H9 (cell line): Measurements from ENCODE around the gene ANKRD26. TPM values are rescaled to one million over a fixed set of nuclear protein-coding genes. Genes with fewer than 3 reads are reported as not detected.

Experiments used
- DNase-seq: peaks from one replicate; pipeline ENCODE4 v3.0.0-alpha.2; 2017
- H2AFZ ChIP-seq: one replicate; pipeline ENCODE4 v1.6.1; 2013; ENCODE audit warnings: mild to moderate bottlenecking, low read length, control low read depth, moderate library complexity
- H2AK5ac ChIP-seq: 2 replicates; pipeline ENCODE4 v1.6.1; 2013; ENCODE audit warnings: low read length, control low read depth, mixed read lengths; ENCODE audit not compliant: insufficient read length
- H2BK120ac ChIP-seq: one replicate; pipeline ENCODE4 v1.6.1; 2013; ENCODE audit warnings: low read depth, mild to moderate bottlenecking, low read length, control low read depth, inconsistent platforms; ENCODE audit not compliant: poor library complexity, severe bottlenecking
- H2BK12ac ChIP-seq: 2 replicates; pipeline ENCODE4 v1.6.1; 2013; ENCODE audit warnings: low read length, control low read depth, mixed read lengths, low read depth; ENCODE audit not compliant: insufficient read length
- H2BK15ac ChIP-seq: 2 replicates; pipeline ENCODE4 v1.6.1; 2013; ENCODE audit warnings: low read depth, low read length, control low read depth
- H2BK20ac ChIP-seq: one replicate; pipeline ENCODE4 v1.6.1; 2013; ENCODE audit warnings: low read depth, mild to moderate bottlenecking, low read length, control low read depth, inconsistent platforms; ENCODE audit not compliant: poor library complexity, severe bottlenecking
- H2BK5ac ChIP-seq: 2 replicates; pipeline ENCODE4 v1.6.1; 2013; ENCODE audit warnings: low read length, control low read depth, mixed read lengths; ENCODE audit not compliant: insufficient read length
- H3K14ac ChIP-seq: 2 replicates; pipeline ENCODE4 v1.6.1; 2013; ENCODE audit warnings: low read length, control low read depth; ENCODE audit not compliant: insufficient read depth
- H3K18ac ChIP-seq: 2 replicates; pipeline ENCODE4 v1.6.1; 2013; ENCODE audit warnings: low read depth, mild to moderate bottlenecking, mixed read lengths, low read length, control low read depth; ENCODE audit not compliant: insufficient read length
- H3K23ac ChIP-seq: 2 replicates; pipeline ENCODE4 v1.6.1; 2013; ENCODE audit warnings: low read length, control low read depth, mixed read lengths, low read depth; ENCODE audit not compliant: insufficient read length
- H3K23me2 ChIP-seq: 2 replicates; pipeline ENCODE4 v1.6.1; 2013; ENCODE audit warnings: low read depth, mild to moderate bottlenecking, mixed read lengths, low read length, control low read depth; ENCODE audit not compliant: insufficient read length, poor library complexity, severe bottlenecking
- H3K27ac ChIP-seq: 2 replicates; pipeline ENCODE4 v1.5.1; 2013; ENCODE audit warnings: low read length, control low read depth, mixed read lengths, low read depth; ENCODE audit not compliant: insufficient read length
- H3K27me3 ChIP-seq: 2 replicates; pipeline ENCODE4 v1.6.1; 2013; ENCODE audit warnings: low read length, control low read depth, inconsistent platforms; ENCODE audit not compliant: insufficient read depth
- H3K4ac ChIP-seq: 2 replicates; pipeline ENCODE4 v1.6.1; 2013; ENCODE audit warnings: low read depth, mild to moderate bottlenecking, control low read depth, inconsistent platforms, low read length, moderate library complexity
- H3K4me1 ChIP-seq: 2 replicates; pipeline ENCODE4 v1.6.1; 2013; ENCODE audit warnings: low read length, control low read depth, inconsistent platforms; ENCODE audit not compliant: insufficient read depth
- H3K4me2 ChIP-seq: 2 replicates; pipeline ENCODE4 v1.6.1; 2013; ENCODE audit warnings: low read length, control low read depth, mixed read lengths; ENCODE audit not compliant: insufficient read length, insufficient read depth
- H3K56ac ChIP-seq: 2 replicates; pipeline ENCODE4 v1.6.1; 2013; ENCODE audit warnings: low read depth, mild to moderate bottlenecking, mixed read lengths, low read length, control low read depth; ENCODE audit not compliant: insufficient read length
- H3K79me1 ChIP-seq: 2 replicates; pipeline ENCODE4 v1.6.1; 2013; ENCODE audit warnings: low read depth, mild to moderate bottlenecking, moderate library complexity, low read length, control low read depth, inconsistent platforms; ENCODE audit not compliant: insufficient read depth, poor library complexity, severe bottlenecking
- H3K79me2 ChIP-seq: 2 replicates; pipeline ENCODE4 v1.6.1; 2013; ENCODE audit warnings: low read length, control low read depth, inconsistent platforms; ENCODE audit not compliant: insufficient read depth
- H3K9ac ChIP-seq: 2 replicates; pipeline ENCODE4 v1.6.1; 2013; ENCODE audit warnings: low read length, control low read depth, mixed read lengths; ENCODE audit not compliant: insufficient read length; ENCODE audit errors: extremely low read depth
- H3K9me3 ChIP-seq: one replicate; pipeline ENCODE4 v1.6.1; 2013; ENCODE audit warnings: low read depth, low read length, inconsistent platforms; ENCODE audit not compliant: control insufficient read depth
- H3T11ph ChIP-seq: one replicate; pipeline ENCODE4 v1.6.1; 2013; ENCODE audit warnings: mild to moderate bottlenecking, low read length, control low read depth, inconsistent platforms
- H4K20me1 ChIP-seq: one replicate; pipeline ENCODE4 v1.6.1; 2013; ENCODE audit not compliant: control insufficient read depth, insufficient read length, insufficient read depth
- H4K5ac ChIP-seq: 2 replicates; pipeline ENCODE4 v1.6.1; 2013; ENCODE audit warnings: low read depth, mild to moderate bottlenecking, mixed read lengths, low read length, control low read depth; ENCODE audit not compliant: insufficient read length
- H4K8ac ChIP-seq: replicated peaks from 2 replicates; pipeline ENCODE4 v1.6.1; 2013; ENCODE audit warnings: low read length, control low read depth, mixed read lengths, low read depth; ENCODE audit not compliant: insufficient read length
- H4K91ac ChIP-seq: 2 replicates; pipeline ENCODE4 v1.6.1; 2013; ENCODE audit warnings: low read depth, mild to moderate bottlenecking, moderate library complexity, mixed read lengths, low read length, control low read depth; ENCODE audit not compliant: insufficient read length
- H3K27ac Mint-ChIP-seq, 3 experiments: 2 replicates in 2 of 3; 3 replicates in 1 of 3; pipeline ENCODE4 v1.8.0; 2020 to 2021; ENCODE audit warnings: mixed read lengths in 3 of 3, mild to moderate bottlenecking in 1 of 3, moderate library complexity in 1 of 3
- H3K27me3 Mint-ChIP-seq: 2 replicates; pipeline ENCODE4 v1.8.0; 2021; ENCODE audit warnings: low read depth, mild to moderate bottlenecking, moderate library complexity, mixed read lengths
- H3K36me3 Mint-ChIP-seq, 3 experiments: 2 replicates in 2 of 3; 3 replicates in 1 of 3; pipeline ENCODE4 v1.8.0; 2020 to 2021; ENCODE audit warnings: low read depth in 3 of 3, mixed read lengths in 3 of 3; ENCODE audit not compliant: insufficient read depth in 1 of 3
- H3K4me1 Mint-ChIP-seq, 2 experiments: 2 replicates each; pipeline ENCODE4 v1.8.0; 2020; ENCODE audit warnings: mixed read lengths in 2 of 2
- H3K4me3 Mint-ChIP-seq, 2 experiments: 2 replicates in 1 of 2; 3 replicates in 1 of 2; pipeline ENCODE4 v1.8.0; 2020 to 2021; ENCODE audit warnings: mild to moderate bottlenecking in 2 of 2, mixed read lengths in 2 of 2, moderate library complexity in 1 of 2
- H3K9me3 Mint-ChIP-seq, 2 experiments: 2 replicates in 1 of 2; 3 replicates in 1 of 2; pipeline ENCODE4 v1.8.0; 2020; ENCODE audit warnings: mild to moderate bottlenecking in 2 of 2, mixed read lengths in 2 of 2, moderate library complexity in 1 of 2
- WGBS: extraction: QIAGEN DNeasy Blood & Tissue Kit; methylation state at CpG from one replicate; pipeline ENCODE4 v1.1.7; 2013; ENCODE audit warnings: missing lambda C conversion rate, low lambda C conversion rate, mixed read lengths; ENCODE audit not compliant: insufficient read length; ENCODE audit errors: extremely low coverage; 5-methylcytosine and 5-hydroxymethylcytosine counted together
- total RNA-seq: library from RNA; stranded (reverse); gene quantifications from 2 replicates; pipeline ENCODE4 v1.2.1, GENCODE V29; 2021
- TF ChIP-seq, protein P1 (sequence below): fragments of 200-600 bp; sonication (generic); conservative IDR thresholded peaks from 3 replicates; pipeline ENCODE4 v1.8.0; 2021; ENCODE audit warnings: antibody characterized with exemption, mild to moderate bottlenecking

ANKRD26 gene
- total RNA-seq, 1 experiment from 2014 or later = 9.4 TPM

DNA sequence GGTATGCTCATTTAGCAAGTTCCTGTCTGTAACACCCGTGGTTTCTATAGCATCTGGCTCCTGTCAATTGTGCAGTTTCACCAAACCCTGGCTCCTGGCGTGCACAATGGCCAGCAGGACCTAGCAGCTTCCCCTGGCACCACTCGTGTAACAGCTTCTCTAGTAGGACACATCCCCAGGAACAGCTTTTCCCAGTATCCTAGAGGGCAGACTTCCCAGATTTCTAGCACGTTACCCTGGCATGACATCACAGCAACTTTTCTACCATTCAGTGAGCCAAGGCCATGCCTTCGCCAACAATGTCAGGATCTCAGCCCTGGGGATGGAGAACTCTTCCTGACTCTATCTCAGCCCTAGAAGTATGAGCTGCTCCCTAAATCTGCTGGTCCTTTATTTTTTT lies 47.4 kb upstream of the ANKRD26 start:
- H4K20me1 ChIP-seq = peaks cover 2% of the 10 kb centered on the region
- no peaks in the 10 kb centered on the region for H3K4me1 ChIP-seq
- H2AFZ ChIP-seq = no peak overlapping the region
- Mint-ChIP-seq H3K27me3 (no peaks in the 10 kb centered on the region), H3K4me3 (no peak overlapping the region), H3K36me3 (peaks cover 42 to 72% (median 71%) of the 10 kb centered on the region in 3 experiments; a peak in 6 of 7 replicates), H3K9me3 (no peaks in the 10 kb centered on the region), H3K27ac (peak overlapping the region in 2 of 3 experiments; percentile 39 to 72; a peak in 4 of 7 replicates), H3K4me1 (peaks cover 31 to 36% of the 10 kb centered on the region in 2 experiments)
- no peak for DNase-seq
- H3K4ac ChIP-seq = no peak overlapping the region
- no peak overlapping the region for H3T11ph ChIP-seq
- H3K23ac ChIP-seq = no peak overlapping the region
- H3K18ac ChIP-seq = no peak overlapping the region
- H3K9me3 ChIP-seq = no peaks in the 10 kb centered on the region
- TF ChIP-seq, protein P1, sequence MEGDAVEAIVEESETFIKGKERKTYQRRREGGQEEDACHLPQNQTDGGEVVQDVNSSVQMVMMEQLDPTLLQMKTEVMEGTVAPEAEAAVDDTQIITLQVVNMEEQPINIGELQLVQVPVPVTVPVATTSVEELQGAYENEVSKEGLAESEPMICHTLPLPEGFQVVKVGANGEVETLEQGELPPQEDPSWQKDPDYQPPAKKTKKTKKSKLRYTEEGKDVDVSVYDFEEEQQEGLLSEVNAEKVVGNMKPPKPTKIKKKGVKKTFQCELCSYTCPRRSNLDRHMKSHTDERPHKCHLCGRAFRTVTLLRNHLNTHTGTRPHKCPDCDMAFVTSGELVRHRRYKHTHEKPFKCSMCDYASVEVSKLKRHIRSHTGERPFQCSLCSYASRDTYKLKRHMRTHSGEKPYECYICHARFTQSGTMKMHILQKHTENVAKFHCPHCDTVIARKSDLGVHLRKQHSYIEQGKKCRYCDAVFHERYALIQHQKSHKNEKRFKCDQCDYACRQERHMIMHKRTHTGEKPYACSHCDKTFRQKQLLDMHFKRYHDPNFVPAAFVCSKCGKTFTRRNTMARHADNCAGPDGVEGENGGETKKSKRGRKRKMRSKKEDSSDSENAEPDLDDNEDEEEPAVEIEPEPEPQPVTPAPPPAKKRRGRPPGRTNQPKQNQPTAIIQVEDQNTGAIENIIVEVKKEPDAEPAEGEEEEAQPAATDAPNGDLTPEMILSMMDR = no peak
- no peak overlapping the region for H2BK5ac ChIP-seq
- H2BK12ac ChIP-seq = no peak overlapping the region
- peaks cover 3% of the 10 kb centered on the region for H3K79me1 ChIP-seq
- no peaks in the 10 kb centered on the region for H3K23me2 ChIP-seq
- H3K4me2 ChIP-seq = no peak overlapping the region
- H2BK20ac ChIP-seq = no peak overlapping the region
- H3K9ac ChIP-seq = no peak overlapping the region
- no peak overlapping the region for H2BK15ac ChIP-seq
- H4K5ac ChIP-seq = no peak overlapping the region
- no peaks in the 10 kb centered on the region for H3K27me3 ChIP-seq
- H3K79me2 ChIP-seq = peaks cover 28% of the 10 kb centered on the region; the same call in 1 of the 2 replicates
- no peak overlapping the region for H3K14ac ChIP-seq
- no peak overlapping the region for H3K27ac ChIP-seq
- H3K56ac ChIP-seq = no peak overlapping the region
- no peak overlapping the region for H4K91ac ChIP-seq
- H2BK120ac ChIP-seq = no peak overlapping the region
- H4K8ac ChIP-seq = no peak overlapping the region
- no CpG with 5 or more reads among the region's 5 CpGs for WGBS
- no peak overlapping the region for H2AK5ac ChIP-seq
